Measurements from ENCODE around the gene PEX11B.
A peak's percentile ranks its signal among the peaks of the same experiment; 100 is the strongest.

The PEX11B gene

GRCh38 chr1:145918144-145918991 lies at the start of gene PEX11B:
Gene PEX11B, minus strand, starts transcription at chr1:145918717. Its CDS starts 29 bp downstream, at chr1:145918688.
- DNase-seq (ENCODE audit: low read depth, low spot score), result peak; percentile 86

- DNase-seq (ENCODE audit: low read depth, low spot score), result no peak
Measured at GRCh38 chr1:145967288-145967687, 48.8 kb upstream of the PEX11B start.

GRCh38 chr1:145965119-145965744 lies 46.7 kb upstream of the PEX11B start:
- no peak for DNase-seq (ENCODE audit: low read depth, low spot score)

GRCh38 chr1:145964328-145965118 lies 46.0 kb upstream of the PEX11B start, which contains the start of the genes ANKRD34A and POLR3GL:
Gene ANKRD34A, minus strand, starts transcription at chr1:145964575. Its CDS starts 2,816 bp downstream, at chr1:145961759.
Gene POLR3GL, plus strand, starts transcription at chr1:145964690. Its CDS starts 10,176 bp downstream, at chr1:145974866.
- DNase-seq (ENCODE audit: low read depth, low spot score), result peak; percentile 79

- DNase-seq (ENCODE audit: low read depth, low spot score), result no peak
Measured at GRCh38 chr1:145963265-145964019, 44.9 kb upstream of the PEX11B start.

GRCh38 chr1:145962157-145963102 lies 43.9 kb upstream of the PEX11B start:
- DNase-seq (ENCODE audit: low read depth, low spot score), result no peak

- DNase-seq (ENCODE audit: low read depth, low spot score), result peak; percentile 30
Measured at GRCh38 chr1:145961425-145962156, 43.1 kb upstream of the PEX11B start.

- no peak for DNase-seq (ENCODE audit: low read depth, low spot score)
Measured at GRCh38 chr1:145961109-145961424, 42.5 kb upstream of the PEX11B start.

- DNase-seq (ENCODE audit: low read depth, low spot score), result no peak
Measured at GRCh38 chr1:145960468-145961108, 42.1 kb upstream of the PEX11B start.

GRCh38 chr1:145959957-145960467 lies 41.5 kb upstream of the PEX11B start:
- no peak for DNase-seq (ENCODE audit: low read depth, low spot score)

GRCh38 chr1:145959333-145959732 lies 40.8 kb upstream of the PEX11B start:
- DNase-seq (ENCODE audit: low read depth, low spot score), result no peak

- no peak for DNase-seq (ENCODE audit: low read depth, low spot score)
Measured at GRCh38 chr1:145958734-145959133, 40.2 kb upstream of the PEX11B start.

GRCh38 chr1:145957443-145958319 lies 39.2 kb upstream of the PEX11B start, which contains the start of gene LIX1L:
Gene LIX1L, minus strand, starts transcription at chr1:145958017. Its CDS starts 90 bp downstream, at chr1:145957927.
- peak; percentile 90 for DNase-seq (ENCODE audit: low read depth, low spot score)

GRCh38 chr1:145956781-145957442 lies 38.4 kb upstream of the PEX11B start:
- DNase-seq (ENCODE audit: low read depth, low spot score), result no peak

GRCh38 chr1:145956361-145956760 lies 37.8 kb upstream of the PEX11B start:
- no peak for DNase-seq (ENCODE audit: low read depth, low spot score)

- no peak for DNase-seq (ENCODE audit: low read depth, low spot score)
Measured at GRCh38 chr1:145955436-145955835, 36.9 kb upstream of the PEX11B start.

- DNase-seq (ENCODE audit: low read depth, low spot score), result no peak
Measured at GRCh38 chr1:145953861-145954260, 35.3 kb upstream of the PEX11B start.
